Gastrocnemius medialis (tissue), 4 donors: Measurements from ENCODE around the gene SZRD1. TPM values are rescaled to one million over a fixed set of nuclear protein-coding genes. Genes with fewer than 3 reads are reported as not detected.

Experiments
- ATAC-seq, 2 donors: fragments of 150-250 bp; one replicate each; pipeline ENCODE4 v1.9.1; 2016
- DNase-seq, 2 donors: peaks; one replicate each; pipeline ENCODE4 v3.0.0-alpha.2; 2019
- H3K27ac ChIP-seq, 4 donors: fragments of 200-600 bp; sonication (generic); 1 replicate in 1 of 4; 2 replicates in 3 of 4; pipeline ENCODE4 v1.5.1; 2016 to 2018; ENCODE audit warnings: mild to moderate bottlenecking in 2 of 4, moderate library complexity in 1 of 4
- H3K27me3 ChIP-seq, 3 donors: fragments of 200-600 bp; sonication (generic) in 2 of 3; 1 replicate in 1 of 3; 2 replicates in 2 of 3; pipeline versions ENCODE4 v1.5.1 to v1.6.0; 2016 to 2019; ENCODE audit warnings: mild to moderate bottlenecking in 1 of 3, moderate library complexity in 1 of 3
- H3K36me3 ChIP-seq, 2 donors: fragments of 200-600 bp; sonication (generic) in 1 of 2; one replicate each; pipeline ENCODE4 v1.5.1; 2017 to 2018
- H3K4me1 ChIP-seq, 2 donors: fragments of 200-600 bp; sonication (generic) in 1 of 2; one replicate each; pipeline ENCODE4 v1.5.1; 2016 to 2017; ENCODE audit warnings: mild to moderate bottlenecking in 2 of 2
- H3K4me3 ChIP-seq, 4 donors: fragments of 200-600 bp; sonication (generic) in 3 of 4; 1 replicate in 1 of 4; 2 replicates in 3 of 4; pipeline ENCODE4 v1.5.1; 2016 to 2019; ENCODE audit warnings: mild to moderate bottlenecking in 2 of 4
- H3K9me3 ChIP-seq, 3 donors: fragments of 200-600 bp; sonication (generic) in 2 of 3; 1 replicate in 1 of 3; 2 replicates in 2 of 3; pipeline ENCODE4 v1.5.1; 2016 to 2019
- CTCF ChIP-seq, 5 experiments: fragments of 450-650 bp in 3 of 5; fragments of 200-600 bp in 2 of 5; sonication (generic) in 2 of 5; IDR thresholded peaks in 4 of 5; conservative IDR thresholded peaks in 1 of 5; 1 replicate in 4 of 5; 2 replicates in 1 of 5; pipeline ENCODE4 v1.5.1; 2016 to 2019; ENCODE audit warnings: antibody characterized with exemption in 5 of 5, mild to moderate bottlenecking in 3 of 5, moderate library complexity in 3 of 5
- POLR2A ChIP-seq, 2 donors: fragments of 450-650 bp; IDR thresholded peaks; one replicate each; pipeline ENCODE4 v1.6.1; 2017; ENCODE audit warnings: antibody characterized with exemption in 2 of 2, mild to moderate bottlenecking in 2 of 2, moderate library complexity in 2 of 2
- in situ Hi-C, 4 donors: fragments of 200-750 bp; cut with MboI; loops; one replicate each; pipeline versions ENCODE4 v1.15.0 to v1.8.0; 2017; ENCODE audit warnings: low sequenced_read_pairs in 4 of 4
- intact Hi-C: fragments of 100-400 bp; cut with DNase I; formaldehyde crosslinking; loops from one replicate; pipeline ENCODE4 v1.15.1; 2023; ENCODE audit warnings: low total_unique reads
- total RNA-seq, 4 donors: library from RNA; depleted of rRNA; stranded (reverse); fragments of >200 nt; gene quantifications; one replicate each; pipeline versions ENCODE4 v1.1.0 to v1.2.3, GENCODE V29; 2016

Gene SZRD1
- total RNA-seq, 4 donors from 2014 or later, result 44.1 to 102 (median 83.1) TPM

- no peak for TF ChIP-seq CTCF (IDR thresholded peaks at IDR 0.05 in 4 of 5, conservative IDR thresholded peaks at IDR 0.05 in 1 of 5)
- no peak for TF ChIP-seq POLR2A (IDR thresholded peaks at IDR 0.05)
- DNase-seq (peak; percentile 29 to 51), ATAC-seq (peak; percentile 53 to 59)
- peaks cover 0 to 32% of the 10 kb centered on the region in 2 donors for H3K36me3 ChIP-seq
- peaks cover 34 to 36% of the 10 kb centered on the region in 2 donors for H3K4me1 ChIP-seq
- intact Hi-C loops, result no loop called here
- H3K27me3 ChIP-seq, result no peaks in the 10 kb centered on the region
- in situ Hi-C loops, result no loop called here
- H3K9me3 ChIP-seq, result no peaks in the 10 kb centered on the region
- H3K27ac ChIP-seq, result peak overlapping the region in 2 of 4 donors; percentile 40 to 50
- no peak overlapping the region for H3K4me3 ChIP-seq
Observed at GRCh38 chr1:16396591-16396990, 29.5 kb downstream of the SZRD1 start.

GRCh38 chr1:16397120-16397519 is 30.1 kb downstream of the SZRD1 start:
- ATAC-seq (no peak), DNase-seq (no peak)
- H3K36me3 ChIP-seq, result peaks cover 0 to 32% of the 10 kb centered on the region in 2 donors
- H3K9me3 ChIP-seq, result no peaks in the 10 kb centered on the region
- intact Hi-C loops (no loop called here), in situ Hi-C loops (no loop called here)
- H3K27me3 ChIP-seq, result no peaks in the 10 kb centered on the region
- no peak overlapping the region for H3K4me3 ChIP-seq
- H3K4me1 ChIP-seq, result peaks cover 29 to 30% of the 10 kb centered on the region in 2 donors
- H3K27ac ChIP-seq, result peak overlapping the region in 2 of 4 donors; percentile 27 to 50
- TF ChIP-seq CTCF (IDR thresholded peaks at IDR 0.05 in 4 of 5, conservative IDR thresholded peaks at IDR 0.05 in 1 of 5) (no peak), POLR2A (IDR thresholded peaks at IDR 0.05) (no peak)

- Histone ChIP-seq H3K27me3 (no peaks in the 10 kb centered on the region), H3K36me3 (peaks cover 0 to 29% of the 10 kb centered on the region in 2 donors), H3K9me3 (no peaks in the 10 kb centered on the region), H3K4me1 (peaks cover 15 to 18% of the 10 kb centered on the region in 2 donors), H3K27ac (no peak overlapping the region), H3K4me3 (no peak overlapping the region)
- no peak for TF ChIP-seq POLR2A (IDR thresholded peaks at IDR 0.05)
- TF ChIP-seq CTCF (IDR thresholded peaks at IDR 0.05 in 4 of 5, conservative IDR thresholded peaks at IDR 0.05 in 1 of 5), result no peak
- in situ Hi-C loops, result no loop called here
- intact Hi-C loops, result no loop called here
- ATAC-seq (no peak), DNase-seq (no peak)
Observed at GRCh38 chr1:16398371-16398953, 31.4 kb downstream of the SZRD1 start.

GRCh38 chr1:16402742-16403141 is 35.7 kb downstream of the SZRD1 start:
- intact Hi-C loops, result no loop called here
- in situ Hi-C loops, result no loop called here
- H3K4me1 ChIP-seq, result no peaks in the 10 kb centered on the region

More at GRCh38 chr1:16402742-16403141, 35.7 kb downstream of the SZRD1 start:
- H3K4me3 ChIP-seq, result no peak overlapping the region
- no peaks in the 10 kb centered on the region for H3K36me3 ChIP-seq
- TF ChIP-seq POLR2A (IDR thresholded peaks at IDR 0.05), result no peak
- TF ChIP-seq CTCF (IDR thresholded peaks at IDR 0.05 in 4 of 5, conservative IDR thresholded peaks at IDR 0.05 in 1 of 5), result no peak
- ATAC-seq (no peak), DNase-seq (no peak)
- H3K27ac ChIP-seq, result no peak overlapping the region
- no peaks in the 10 kb centered on the region for H3K27me3 ChIP-seq
- H3K9me3 ChIP-seq, result no peaks in the 10 kb centered on the region
